T-helper 1 cell (primary cell): ENCODE results near the gene RBMS1.
"Not testable (repeated sequence)": the region's sequence is repeated elsewhere in the genome, so short reads cannot be mapped to it uniquely, and the experiment has no call there.

Experiments
- DNase-seq, 5 donors: peaks; one replicate each; pipeline ENCODE4 v3.0.0-alpha.2; 2012 to 2020

The RBMS1 gene

DNA sequence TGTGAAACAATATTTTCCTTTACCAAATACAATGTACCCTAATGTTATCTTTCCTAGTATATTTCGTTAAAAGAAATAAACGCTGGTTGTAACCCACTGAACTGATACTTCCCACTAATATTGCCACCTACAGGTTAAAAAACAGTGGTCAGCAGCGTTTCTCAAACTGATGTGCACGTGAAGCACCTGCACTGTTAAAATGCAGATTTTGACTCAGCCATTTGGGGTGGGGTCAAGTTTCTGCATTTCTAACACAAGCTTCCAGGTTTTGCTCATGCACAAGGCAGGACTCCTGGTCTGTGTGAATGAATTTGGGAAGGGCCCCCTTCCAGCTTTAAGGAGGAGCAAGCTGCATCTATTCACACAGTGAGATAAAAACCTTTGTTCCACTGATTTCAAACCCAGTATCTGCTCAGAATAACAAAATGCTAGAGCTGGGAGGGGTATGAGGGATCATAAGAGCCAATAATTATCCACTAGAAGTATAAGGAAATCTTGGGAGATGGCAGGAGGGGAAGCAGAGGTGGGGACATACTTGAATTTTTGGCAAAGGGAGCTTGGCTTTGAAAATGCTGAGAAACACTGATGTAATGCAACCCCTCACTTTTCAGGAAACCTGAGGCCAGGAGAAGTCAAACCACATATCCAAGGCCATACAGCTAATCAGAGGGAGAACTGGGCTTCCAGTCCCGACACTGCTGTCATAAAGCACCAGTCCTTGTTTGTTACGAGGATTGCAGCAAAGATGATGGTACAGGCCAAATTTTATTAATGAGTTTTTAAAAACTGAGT, 116.2 kb downstream of the RBMS1 start:
- DNase-seq = no peak

- DNase-seq = no peak
Measured at GRCh38 chr2:160376576-160376975, 117.0 kb downstream of the RBMS1 start.

DNA sequence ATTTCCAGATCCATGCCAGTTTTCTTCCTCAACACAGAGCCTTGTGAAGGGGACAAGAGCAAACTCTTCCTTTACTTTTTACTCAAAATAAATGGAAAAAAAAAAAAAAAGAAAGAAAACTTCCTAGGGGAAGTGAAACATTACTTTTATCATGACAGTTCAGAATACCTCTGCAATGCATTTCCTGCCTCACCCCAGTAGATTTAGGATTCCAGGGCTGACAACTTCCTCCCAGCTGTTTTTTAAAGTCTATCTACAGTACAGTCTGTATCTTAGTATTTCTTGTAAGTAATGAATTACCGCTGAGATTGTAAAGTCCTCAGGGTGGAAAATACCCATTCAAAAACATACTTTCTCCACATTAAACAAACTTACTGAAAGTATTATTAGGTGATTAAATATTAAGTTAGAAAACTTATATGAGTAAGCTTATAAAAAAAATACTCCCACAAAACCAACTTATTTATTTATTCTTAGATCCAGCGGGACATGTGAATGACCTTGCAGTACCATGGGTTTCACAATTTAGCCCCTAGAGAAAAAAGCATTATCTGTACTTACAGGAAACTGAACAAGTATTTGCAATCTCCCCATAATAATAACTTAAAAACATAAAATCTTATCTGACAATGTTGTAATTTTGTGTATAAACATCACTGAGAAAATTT, 117.7 kb downstream of the RBMS1 start:
- DNase-seq = no peak

DNA sequence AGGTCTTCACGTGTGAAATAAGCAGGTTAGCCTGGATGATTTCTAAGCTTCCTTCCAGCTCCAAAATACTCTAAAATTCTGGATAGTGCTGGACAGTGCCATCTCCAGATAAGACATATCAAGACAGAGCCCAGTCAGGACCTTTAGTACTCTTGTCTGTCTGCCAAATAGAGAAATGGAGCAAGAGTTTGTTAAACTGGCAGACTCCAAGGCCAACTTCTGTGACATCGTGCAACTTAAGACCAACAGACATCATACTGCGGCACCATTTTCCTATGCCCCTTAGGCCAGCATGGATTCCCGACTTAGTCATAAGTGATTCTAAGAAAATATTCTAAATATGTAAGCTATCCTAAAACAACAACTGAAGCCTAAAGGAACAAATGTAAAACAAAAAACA, 118.6 kb downstream of the RBMS1 start:
- DNase-seq = no peak

GRCh38 chr2:160373666-160374065, 119.9 kb downstream of the RBMS1 start:
- no peak for DNase-seq

- DNase-seq = no peak
Measured at GRCh38 chr2:160373263-160373662, 120.3 kb downstream of the RBMS1 start.

GRCh38 chr2:160372585-160372984, 121.0 kb downstream of the RBMS1 start:
- DNase-seq = no peak

DNA sequence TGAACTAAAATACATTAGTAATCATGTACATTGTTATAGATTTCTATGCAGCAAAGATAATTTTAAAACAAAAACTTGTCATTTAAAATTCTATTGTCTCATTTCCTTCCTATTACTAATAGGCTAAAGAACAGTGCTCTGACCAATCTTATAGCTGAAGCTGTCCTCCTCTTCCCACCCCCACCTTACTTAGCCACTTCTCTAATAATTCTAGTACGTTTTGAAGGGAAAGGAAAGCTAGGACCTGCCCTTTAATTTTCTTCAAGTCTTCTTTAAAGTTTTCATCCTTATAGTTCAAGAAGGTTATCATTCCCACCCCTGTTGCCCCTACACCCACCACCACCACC, 121.6 kb downstream of the RBMS1 start:
- no peak for DNase-seq

DNA sequence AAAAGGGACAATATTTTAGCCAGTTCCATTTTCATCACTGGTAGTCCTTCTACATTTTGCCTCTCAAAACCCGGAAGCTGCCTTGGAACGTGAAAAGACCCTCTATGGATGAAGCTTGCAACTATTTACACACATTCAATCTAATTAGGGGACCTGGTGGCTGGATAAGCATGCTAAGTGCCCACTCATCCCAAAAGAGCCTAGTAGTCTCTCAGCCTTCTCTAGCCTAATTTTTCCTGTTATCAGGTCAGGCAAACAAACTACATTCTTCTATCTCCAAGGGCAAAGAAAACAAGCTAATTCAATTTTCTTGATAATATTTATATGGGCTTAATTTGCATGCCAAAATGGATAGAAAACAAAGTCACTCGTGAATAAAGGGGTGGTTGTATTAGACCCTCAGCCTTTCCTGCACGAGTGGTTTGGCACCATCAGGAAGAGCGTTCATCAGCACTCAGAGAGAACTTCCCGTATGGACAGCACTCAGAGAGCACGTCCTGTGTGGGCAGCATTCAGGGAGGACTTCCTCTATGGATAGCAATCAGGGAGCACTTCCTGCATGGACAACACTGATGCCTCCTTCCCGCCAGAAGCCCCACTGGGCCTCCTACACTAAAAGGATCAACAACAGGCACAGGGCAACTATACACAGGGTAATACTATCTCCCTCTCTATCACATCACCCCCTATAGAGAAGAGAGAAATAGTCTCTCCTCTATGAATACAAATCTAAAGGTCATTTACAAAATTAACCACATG, 122.2 kb downstream of the RBMS1 start:
- DNase-seq = no peak

GRCh38 chr2:160368988-160369930, 124.3 kb downstream of the RBMS1 start:
- DNase-seq = no peak

GRCh38 chr2:160367887-160368286, 125.7 kb downstream of the RBMS1 start:
- no peak for DNase-seq

GRCh38 chr2:160367139-160367538, 126.5 kb downstream of the RBMS1 start:
- not testable (repeated sequence) for DNase-seq

DNA sequence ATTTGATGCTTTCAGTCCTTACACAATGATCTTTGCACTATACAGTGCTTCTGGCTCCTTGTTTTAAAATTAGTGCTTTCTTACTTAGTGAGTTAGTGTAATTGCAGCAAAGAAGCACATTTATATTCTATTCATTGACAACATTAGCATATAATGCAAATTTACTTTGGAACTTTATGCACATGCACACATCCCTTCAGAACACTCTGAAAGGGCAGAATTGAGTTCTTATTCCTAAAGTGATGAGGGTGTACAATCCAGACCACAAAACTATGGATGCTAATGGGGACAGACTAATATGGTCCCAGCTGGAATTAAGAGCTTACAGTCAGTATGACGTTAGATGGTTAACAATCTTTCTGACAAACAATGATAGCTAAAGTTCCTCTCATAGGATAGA, 127.1 kb downstream of the RBMS1 start:
- DNase-seq = no peak

DNA sequence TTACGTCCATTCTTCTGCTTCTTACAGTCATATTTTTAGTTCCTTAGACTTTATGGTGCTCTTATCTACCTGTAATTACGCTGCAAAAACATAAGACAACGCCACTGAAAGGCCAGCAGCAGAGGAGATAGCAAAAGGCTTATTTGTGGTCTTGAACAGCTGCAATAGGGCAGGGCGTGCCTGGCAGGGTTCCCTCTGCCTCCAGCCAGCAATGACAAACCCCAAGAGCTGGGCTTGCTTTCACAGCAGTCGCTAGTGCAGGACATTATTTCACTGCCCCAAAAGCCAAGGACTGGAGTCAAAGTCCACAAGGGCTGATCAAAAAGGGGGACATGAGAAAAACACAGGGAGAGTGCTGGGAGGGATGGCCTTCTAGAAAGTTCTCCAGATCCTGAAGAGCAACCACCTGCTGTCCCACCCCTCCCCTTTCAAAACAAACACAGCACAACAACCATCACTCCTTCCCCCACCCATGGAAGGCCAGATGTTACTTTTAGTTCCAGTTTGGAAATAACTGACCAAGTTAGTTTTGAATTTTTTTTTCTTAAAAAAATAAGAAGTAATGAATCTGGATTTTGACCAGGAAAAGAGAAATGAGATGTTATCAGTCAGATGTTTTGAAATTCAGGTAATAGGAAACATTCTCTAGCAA, 127.8 kb downstream of the RBMS1 start:
- DNase-seq = no peak

DNA sequence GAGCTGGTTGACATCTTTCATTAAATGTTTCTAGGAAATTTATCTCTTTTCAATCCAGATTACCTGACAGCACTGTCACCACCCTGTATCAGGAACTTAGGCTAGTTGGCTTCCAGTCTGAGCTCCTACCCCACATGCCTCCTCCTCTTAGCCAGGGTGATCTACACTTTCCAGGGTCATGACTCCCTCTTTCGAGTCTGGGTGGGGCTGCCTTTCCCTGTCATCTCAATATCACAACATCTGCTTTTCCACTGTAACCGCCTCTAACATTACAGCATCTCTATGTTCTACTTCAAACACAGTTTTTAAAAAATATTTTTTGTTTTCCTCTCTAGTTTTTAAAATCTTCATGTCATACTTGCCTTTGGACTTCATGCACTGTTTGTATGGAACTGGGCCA, 129.2 kb downstream of the RBMS1 start:
- no peak for DNase-seq

DNA sequence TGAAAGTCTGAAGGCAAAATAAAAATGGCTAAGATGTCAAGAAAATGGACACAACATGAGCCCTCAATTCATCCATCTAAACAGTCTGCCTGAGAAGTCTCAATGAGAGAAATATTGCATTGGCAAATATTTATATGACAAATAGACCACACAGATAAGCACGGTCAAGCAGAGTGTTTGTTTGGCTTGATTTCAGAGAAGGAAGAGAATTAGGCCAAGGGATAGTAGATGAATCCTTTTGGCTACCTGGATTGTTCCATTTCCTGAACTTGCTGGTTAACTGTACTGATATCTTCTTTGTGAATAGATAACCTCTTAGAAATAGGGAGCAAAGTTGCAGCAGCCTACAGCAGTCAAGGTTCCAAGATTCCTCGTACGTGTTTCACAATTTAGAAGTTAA, 129.6 kb downstream of the RBMS1 start:
- no peak for DNase-seq

- DNase-seq = no peak
Measured at GRCh38 chr2:160363055-160363454, 130.6 kb downstream of the RBMS1 start.

GRCh38 chr2:160362541-160362940, 131.1 kb downstream of the RBMS1 start:
- no peak for DNase-seq

- DNase-seq = no peak
Measured at GRCh38 chr2:160362018-160362417, 131.6 kb downstream of the RBMS1 start.

DNA sequence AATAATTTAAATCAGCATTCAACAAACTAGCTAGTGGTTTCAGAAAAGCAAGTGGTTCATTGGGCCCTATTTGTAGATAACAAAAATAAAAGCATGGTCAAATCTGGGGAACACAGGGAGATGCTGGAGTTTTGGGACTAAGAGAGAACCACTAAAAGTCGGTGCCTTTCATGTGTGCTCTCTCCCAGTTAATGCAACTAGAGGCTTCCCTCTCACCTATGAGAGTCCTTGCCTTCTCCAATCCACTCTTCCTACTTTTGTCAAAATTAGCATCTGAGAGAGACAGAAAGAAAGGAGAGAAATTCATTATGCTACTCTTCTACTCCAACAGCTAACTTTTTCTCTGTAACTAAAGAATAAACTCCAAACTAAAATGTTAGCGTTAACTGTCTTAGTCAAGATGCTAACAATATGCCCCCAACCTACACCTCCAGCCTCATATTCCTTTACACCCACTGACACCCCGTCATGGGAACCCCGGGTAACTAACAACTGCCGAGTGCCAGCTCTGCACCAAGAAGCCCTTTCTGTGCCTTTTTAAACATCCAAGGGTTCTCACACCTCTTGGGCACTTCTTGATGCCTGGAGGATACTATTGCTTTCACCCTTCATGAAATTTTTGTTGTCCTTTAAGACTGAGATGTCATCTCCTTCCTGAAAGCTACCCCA, 133.4 kb downstream of the RBMS1 start:
- DNase-seq = no peak

GRCh38 chr2:160358046-160358445, 135.6 kb downstream of the RBMS1 start:
- DNase-seq = no peak

GRCh38 chr2:160356485-160356884, 137.1 kb downstream of the RBMS1 start:
- no peak for DNase-seq
